Mesothelial cell of epicardium (in vitro differentiated cells): ENCODE data around the gene RAB20. TPM values are rescaled to one million over a fixed set of nuclear protein-coding genes. Genes with fewer than 3 reads are reported as not detected.

Experiments used
- DNase-seq, 2 experiments: peaks; one replicate each; pipeline ENCODE4 v3.0.0; 2021; ENCODE audit warnings: low spot score in 2 of 2; ENCODE audit not compliant: unreplicated experiment in 2 of 2
- H3K27ac Mint-ChIP-seq: 2 replicates; pipeline ENCODE4 v1.8.0; 2021; ENCODE audit warnings: mixed read lengths
- H3K27me3 Mint-ChIP-seq: 2 replicates; pipeline ENCODE4 v1.8.0; 2021; ENCODE audit warnings: low read depth, mixed read lengths
- H3K36me3 Mint-ChIP-seq: 2 replicates; pipeline ENCODE4 v1.8.0; 2021; ENCODE audit warnings: mixed read lengths
- H3K4me1 Mint-ChIP-seq: 2 replicates; pipeline ENCODE4 v1.8.0; 2021; ENCODE audit warnings: mixed read lengths
- H3K4me3 Mint-ChIP-seq: 2 replicates; pipeline ENCODE4 v1.8.0; 2021; ENCODE audit warnings: mild to moderate bottlenecking, moderate library complexity, mixed read lengths
- H3K9me3 Mint-ChIP-seq: 2 replicates; pipeline ENCODE4 v1.8.0; 2021; ENCODE audit warnings: mixed read lengths
- total RNA-seq: library from RNA; stranded (reverse); gene quantifications from 3 replicates; pipeline ENCODE4 v1.2.1, GENCODE V29; 2021
- TF ChIP-seq, protein P1 (sequence below): fragments of 200-600 bp; sonication (generic); IDR thresholded peaks from one replicate; pipeline ENCODE4 v1.5.0; 2021; ENCODE audit warnings: antibody characterized with exemption; ENCODE audit not compliant: unreplicated experiment

The RAB20 gene
- total RNA-seq, 1 donor from 2014 or later: 8.9 TPM

DNA sequence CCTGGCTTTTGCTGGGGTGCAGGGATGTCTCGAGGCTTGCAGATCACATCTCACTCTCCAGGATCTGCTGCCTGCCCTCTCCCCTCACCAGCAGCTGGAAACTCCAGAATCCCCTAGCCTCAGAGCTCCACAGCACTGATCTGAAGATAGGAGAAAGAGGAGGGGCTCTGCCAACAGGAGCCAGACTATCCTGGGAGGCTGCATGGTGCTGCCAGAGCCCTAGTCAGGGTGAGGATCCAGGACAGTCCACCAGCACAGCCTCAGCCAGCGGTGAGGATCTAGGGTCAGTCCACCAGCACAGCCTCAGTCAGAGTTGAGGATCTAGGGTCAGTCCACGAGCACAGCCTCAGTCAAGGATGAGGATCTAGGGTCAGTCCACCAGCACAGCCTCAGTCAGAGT lies 65.2 kb downstream of the RAB20 start:
- no peak for DNase-seq
- TF ChIP-seq, protein P1, sequence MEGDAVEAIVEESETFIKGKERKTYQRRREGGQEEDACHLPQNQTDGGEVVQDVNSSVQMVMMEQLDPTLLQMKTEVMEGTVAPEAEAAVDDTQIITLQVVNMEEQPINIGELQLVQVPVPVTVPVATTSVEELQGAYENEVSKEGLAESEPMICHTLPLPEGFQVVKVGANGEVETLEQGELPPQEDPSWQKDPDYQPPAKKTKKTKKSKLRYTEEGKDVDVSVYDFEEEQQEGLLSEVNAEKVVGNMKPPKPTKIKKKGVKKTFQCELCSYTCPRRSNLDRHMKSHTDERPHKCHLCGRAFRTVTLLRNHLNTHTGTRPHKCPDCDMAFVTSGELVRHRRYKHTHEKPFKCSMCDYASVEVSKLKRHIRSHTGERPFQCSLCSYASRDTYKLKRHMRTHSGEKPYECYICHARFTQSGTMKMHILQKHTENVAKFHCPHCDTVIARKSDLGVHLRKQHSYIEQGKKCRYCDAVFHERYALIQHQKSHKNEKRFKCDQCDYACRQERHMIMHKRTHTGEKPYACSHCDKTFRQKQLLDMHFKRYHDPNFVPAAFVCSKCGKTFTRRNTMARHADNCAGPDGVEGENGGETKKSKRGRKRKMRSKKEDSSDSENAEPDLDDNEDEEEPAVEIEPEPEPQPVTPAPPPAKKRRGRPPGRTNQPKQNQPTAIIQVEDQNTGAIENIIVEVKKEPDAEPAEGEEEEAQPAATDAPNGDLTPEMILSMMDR: no peak
- no peak overlapping the region for H3K27ac Mint-ChIP-seq
- no peak overlapping the region for H3K4me3 Mint-ChIP-seq
- H3K27me3 Mint-ChIP-seq: no peaks in the 10 kb centered on the region
- peaks cover 8% of the 10 kb centered on the region for H3K9me3 Mint-ChIP-seq
- peaks cover 67% of the 10 kb centered on the region for H3K36me3 Mint-ChIP-seq
- no peaks in the 10 kb centered on the region for H3K4me1 Mint-ChIP-seq

DNA sequence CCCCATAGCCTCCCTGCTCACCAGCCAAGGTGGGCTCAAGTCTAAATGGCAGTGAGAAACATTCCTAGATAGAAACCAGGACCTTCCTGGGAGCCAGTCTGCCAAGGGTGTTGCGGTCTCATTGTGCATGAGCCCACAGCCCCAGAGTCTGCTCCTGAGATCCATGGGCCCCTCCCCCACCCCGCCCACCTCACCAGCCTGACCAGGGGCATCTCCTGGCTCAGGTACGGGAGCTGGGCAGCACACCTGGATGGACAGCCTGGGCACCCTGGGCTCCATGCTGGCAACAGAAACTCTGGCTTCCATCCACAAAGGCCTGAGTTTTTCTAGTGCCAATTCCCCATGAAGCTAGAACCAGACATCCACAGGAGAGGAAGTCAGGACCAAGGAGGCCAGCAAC lies 65.6 kb downstream of the RAB20 start:
- no peak for DNase-seq

DNA sequence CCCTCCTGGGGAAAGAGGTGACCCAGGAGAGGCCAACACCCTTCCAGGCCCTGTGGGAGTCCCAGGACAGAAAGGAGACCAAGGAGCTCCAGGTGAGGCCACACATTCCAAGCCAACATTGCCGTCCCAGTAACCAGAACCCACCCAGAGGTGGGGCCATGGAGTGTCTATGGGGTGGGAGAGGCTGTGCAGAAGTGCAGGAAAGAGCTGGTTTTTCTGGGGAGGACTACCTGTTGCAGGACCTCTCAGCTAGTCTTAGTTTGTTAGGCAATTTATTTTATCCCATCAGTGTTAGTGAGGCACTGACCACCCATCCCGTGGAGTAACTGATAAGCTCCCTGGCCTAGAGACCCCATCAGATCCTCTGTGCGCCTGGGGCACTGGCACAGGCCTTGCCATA lies 66.1 kb downstream of the RAB20 start:
- Mint-ChIP-seq H3K36me3 (peaks cover 59% of the 10 kb centered on the region), H3K4me3 (no peak overlapping the region), H3K27ac (no peak overlapping the region), H3K9me3 (peaks cover 8% of the 10 kb centered on the region), H3K4me1 (no peaks in the 10 kb centered on the region), H3K27me3 (no peaks in the 10 kb centered on the region)
- DNase-seq: no peak
- TF ChIP-seq, protein P1: no peak

More for the DNA sequence above, 65.6 kb downstream of the RAB20 start:
- Mint-ChIP-seq H3K4me3 (no peak overlapping the region), H3K9me3 (peaks cover 8% of the 10 kb centered on the region), H3K27ac (no peak overlapping the region), H3K36me3 (peaks cover 64% of the 10 kb centered on the region), H3K27me3 (no peaks in the 10 kb centered on the region), H3K4me1 (no peaks in the 10 kb centered on the region)
- TF ChIP-seq, protein P1: no peak

DNA sequence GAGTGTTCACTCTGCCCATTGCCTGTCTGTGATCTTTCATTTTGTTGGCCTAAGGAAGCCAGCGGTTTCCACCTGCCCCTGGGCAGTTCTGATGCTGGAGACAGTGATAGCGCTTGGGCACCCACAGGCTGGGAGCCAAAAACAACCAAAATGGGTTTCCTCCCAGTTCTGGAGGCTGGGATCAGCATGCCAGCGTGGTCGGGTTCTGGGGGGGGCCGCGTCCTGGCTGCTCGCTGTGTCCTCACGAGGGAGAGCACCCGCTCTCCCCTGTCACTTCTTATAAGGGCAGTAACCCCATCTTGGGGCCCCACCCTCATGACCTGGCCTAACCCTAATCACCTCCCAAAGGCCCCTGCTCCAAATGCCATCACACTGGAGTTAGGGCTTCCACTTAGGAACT lies 67.9 kb downstream of the RAB20 start:
- TF ChIP-seq, protein P1: no peak
- H3K27ac Mint-ChIP-seq: no peak overlapping the region
- H3K9me3 Mint-ChIP-seq: no peaks in the 10 kb centered on the region
- no peaks in the 10 kb centered on the region for H3K4me1 Mint-ChIP-seq
- no peaks in the 10 kb centered on the region for H3K27me3 Mint-ChIP-seq
- no peak for DNase-seq
- peaks cover 55% of the 10 kb centered on the region for H3K36me3 Mint-ChIP-seq
- H3K4me3 Mint-ChIP-seq: no peak overlapping the region

DNA sequence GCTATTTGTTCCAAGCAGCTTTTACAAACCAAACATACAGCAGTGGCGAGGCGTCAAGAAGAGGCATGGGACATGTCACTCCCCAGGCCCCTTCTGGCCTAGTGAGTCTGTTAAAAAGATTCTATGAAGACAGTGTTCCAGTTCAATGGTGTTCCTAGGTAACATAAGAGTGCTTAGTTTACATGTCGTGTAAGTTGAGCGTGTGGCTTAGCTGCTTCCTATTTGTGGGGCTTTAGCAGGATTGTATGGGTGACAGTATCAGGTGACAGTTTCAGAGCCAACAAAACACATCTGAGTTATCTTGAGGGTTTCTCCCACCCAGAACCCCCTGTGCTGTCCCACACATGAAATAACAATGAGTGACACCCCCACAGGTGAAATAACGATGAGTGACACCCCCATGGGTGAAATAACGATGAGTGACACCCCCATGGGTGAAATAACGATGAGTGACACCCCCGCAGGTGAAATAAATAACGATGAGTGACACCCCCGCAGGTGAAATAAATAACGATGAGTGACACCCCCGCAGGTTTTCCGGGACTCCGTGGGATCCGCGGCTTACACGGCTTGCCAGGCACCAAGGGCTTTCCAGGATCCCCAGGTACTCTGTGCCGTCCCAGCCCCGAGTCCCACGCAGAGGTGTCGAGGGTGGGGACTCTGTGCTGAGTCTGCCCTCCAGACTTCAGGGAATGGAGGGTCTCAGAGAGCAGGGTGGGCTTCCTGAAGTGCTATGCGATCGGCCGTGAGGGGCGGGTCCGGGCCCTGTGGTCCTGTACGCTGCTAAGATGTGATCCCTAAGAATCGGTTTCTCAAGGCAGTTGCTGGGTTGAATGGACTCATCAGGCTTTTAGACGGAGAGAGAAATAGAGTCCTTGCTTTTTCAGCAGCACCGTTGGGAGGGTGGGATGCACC lies 68.6 kb downstream of the RAB20 start:
- DNase-seq: no peak
- Mint-ChIP-seq H3K27me3 (no peaks in the 10 kb centered on the region), H3K9me3 (no peaks in the 10 kb centered on the region), H3K27ac (no peak overlapping the region), H3K4me3 (no peak overlapping the region), H3K4me1 (no peaks in the 10 kb centered on the region), H3K36me3 (peaks cover 49% of the 10 kb centered on the region)
- TF ChIP-seq, protein P1: no peak
